Tongue (tissue), 2 donors: ENCODE data around the gene TMEM63A. TPM values are rescaled to one million over a fixed set of nuclear protein-coding genes. Genes with fewer than 3 reads are reported as not detected.
"Not testable (repeated sequence)": the region's sequence is repeated elsewhere in the genome, so short reads cannot be mapped to it uniquely, and the experiment has no call there.

Source experiments
- DNase-seq: peaks from one replicate; pipeline ENCODE4 v3.0.0-alpha.2; 2015
- total RNA-seq: library from RNA; depleted of rRNA; stranded (reverse); fragments of >200 nt; gene quantifications from one replicate; pipeline ENCODE4 v1.2.3, GENCODE V29; 2014

TMEM63A gene
- 39.3 TPM for total RNA-seq

DNA sequence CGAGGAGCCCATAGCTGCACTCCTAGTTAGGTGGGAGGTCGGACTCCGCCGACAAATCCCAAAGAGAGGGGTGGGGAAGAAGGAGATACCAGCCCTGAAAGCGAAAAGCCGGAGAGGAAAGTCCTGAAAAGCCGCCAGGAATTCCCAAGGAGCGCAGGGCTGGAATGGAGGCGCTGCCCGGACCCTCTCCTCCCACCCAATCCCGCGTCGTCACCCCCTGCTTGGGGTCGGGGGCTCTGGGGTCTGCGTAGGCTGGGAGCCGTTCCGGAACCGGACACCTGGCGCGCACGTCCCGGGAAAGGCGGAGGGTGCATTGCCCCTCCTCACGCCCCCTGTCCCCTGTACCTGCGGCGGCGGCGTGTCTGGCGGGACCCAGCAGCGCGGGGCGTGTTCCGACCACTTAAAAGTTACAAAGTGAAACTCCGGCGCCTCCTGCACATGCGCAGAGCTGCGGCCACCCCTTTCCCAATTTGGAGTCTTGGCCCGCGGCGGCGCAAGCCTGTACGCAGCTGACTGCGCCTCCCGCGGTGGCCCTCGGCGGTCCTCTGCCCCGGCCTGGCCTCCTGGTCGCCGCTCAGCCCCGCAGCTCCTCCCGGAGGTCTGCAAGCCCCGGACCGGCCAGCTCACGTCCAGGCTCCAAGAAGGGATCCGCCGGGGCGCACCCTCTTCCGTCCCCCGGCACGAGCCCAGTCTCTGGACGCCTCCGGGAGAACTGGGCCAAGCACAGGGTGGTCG lies at the start of gene TMEM63A:
TSS of gene TMEM63A (minus strand) at position 422 of the 735 bp plus-strand sequence. CDS start 4,800 bp downstream, outside the sequence.
- DNase-seq, result peak; percentile 96

DNA sequence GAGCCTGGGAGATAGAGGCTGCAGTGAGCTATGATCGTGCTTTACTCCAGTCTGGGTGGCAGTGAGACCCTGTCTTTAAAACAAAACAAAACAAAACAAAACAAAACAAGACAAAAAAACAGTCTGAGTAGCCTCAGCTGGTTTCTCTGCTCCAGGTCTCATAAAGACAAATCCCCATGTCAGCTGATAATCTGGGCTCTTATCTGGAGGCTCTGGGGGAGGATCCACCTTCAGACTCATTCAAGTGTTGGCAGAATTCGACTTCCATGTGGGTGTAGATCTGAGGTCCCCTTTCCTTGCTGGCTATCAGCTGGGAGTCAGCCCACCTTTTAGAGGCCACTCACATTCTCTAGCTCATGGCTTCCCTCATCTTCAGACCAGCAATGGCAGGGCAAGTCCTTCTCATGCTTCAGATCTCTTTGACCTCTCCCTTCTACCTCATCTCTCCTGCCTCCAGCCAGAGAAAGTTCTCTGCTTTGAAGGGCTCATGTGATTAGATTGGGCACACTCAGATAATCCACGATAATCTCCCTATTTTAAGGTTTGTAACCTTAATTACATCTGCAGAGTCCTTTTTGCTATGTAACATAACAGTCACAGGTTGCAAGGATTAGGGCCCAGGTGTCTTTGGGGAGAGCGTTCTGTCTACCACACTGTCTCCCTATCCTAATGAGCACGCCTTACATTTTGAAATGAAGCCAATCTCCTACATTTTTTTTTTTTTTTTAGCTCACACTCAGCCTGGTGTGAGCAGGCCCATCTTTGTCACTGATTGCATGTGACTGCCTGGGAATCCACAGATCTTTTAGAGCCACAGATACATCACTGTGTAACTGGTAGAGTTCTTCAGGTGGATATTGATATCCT lies 49.3 kb upstream of the TMEM63A start:
- DNase-seq, result no peak

DNA sequence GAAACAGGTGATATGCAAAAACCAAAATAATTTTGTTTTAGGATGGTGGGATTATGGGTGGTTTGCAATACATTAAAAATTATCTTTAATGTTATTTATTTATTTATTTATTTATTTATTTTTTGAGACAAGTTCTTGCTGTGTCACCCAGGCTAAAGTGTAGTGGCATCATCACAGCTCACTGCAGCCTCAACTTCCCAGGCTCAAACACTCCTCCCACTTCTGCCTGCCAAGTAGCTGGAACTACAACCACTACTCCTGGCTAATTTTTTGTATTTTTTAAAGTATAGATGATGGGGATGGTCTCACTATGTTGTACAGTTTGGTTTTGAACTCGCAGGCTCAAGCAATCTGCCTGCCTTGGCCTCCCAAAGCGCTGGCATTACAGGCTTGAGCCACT lies 48.4 kb upstream of the TMEM63A start:
- no peak for DNase-seq

- DNase-seq, result not testable (repeated sequence)
These were observed 47.3 kb upstream of the TMEM63A start for GRCh38 chr1:225929462-225929861.

- DNase-seq, result no peak
These were observed 46.3 kb upstream of the TMEM63A start for GRCh38 chr1:225928186-225929175.

DNA sequence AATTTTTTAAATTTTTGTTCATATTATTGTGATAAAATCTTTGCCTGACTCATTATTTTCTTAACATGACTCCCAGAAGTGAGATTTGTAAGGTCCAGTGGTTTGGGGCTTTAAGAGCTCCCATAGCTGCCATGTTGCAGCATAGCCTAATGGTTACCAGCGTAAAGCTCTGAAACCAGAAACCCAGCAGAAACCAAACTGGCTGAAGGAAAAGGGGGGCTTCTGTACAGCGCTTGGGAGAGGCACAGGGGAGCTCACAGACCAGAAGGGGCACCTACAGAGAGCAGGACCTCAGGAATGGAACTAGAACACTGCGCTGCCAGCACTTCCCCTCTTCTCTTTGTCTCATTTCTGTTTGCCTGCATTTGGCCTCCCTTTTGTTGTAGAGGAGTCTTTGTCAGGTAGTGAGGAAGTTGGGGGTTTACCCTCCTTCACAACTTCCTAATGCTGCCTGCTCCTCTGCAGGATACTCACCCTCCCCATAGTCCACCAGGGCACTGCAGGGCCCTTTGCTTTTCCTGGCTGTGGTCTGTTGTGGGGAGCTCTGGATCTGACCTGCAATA lies 44.5 kb upstream of the TMEM63A start:
- no peak for DNase-seq

DNA sequence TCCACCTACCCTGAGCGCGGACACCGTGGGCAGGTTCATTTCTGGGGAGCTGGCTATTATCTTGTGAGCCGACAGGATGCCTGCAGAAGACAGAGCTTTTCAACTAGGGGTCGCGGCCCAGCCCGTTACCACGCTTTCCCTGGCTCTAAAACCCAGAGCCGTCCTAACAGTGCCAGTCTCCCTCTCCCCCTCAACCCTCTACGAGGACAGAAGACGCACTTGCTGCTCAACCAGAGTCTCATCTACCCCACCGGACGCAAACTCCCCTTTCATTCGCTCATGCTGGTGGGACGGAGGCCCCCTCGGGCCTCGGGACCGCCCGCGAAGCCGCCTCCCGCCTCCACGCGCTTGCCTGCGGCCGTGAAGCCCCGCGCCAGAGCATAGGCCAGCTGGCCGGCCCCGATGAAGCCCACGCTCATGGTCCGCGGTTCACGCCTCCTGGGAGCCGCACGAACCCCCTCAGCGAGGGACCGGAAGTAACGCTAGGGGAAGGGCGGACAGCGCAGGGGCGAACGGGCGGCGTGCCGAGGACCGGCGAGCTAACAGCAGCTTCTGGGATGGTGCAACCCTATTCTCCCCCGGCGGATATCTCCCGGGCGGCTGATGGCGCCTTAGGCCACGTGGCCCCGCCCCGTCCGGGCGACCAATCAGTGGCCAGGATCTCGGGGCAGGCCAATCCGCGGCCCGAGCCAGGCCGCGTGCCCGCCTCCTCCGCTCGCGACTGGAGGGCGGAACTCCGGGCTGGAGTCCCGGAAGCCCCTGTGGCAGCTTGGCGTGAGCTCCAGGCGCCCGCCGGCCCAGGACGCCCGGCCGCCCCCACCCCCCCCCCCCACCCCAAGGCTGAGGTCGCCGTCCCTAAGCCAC lies 41.7 kb upstream of the TMEM63A start, which contains the start of gene PYCR2:
TSS of gene PYCR2 (minus strand) at position 559 of the 864 bp plus-strand sequence. CDS start at position 419, 140 bp downstream.
- peak; percentile 97 for DNase-seq

DNA sequence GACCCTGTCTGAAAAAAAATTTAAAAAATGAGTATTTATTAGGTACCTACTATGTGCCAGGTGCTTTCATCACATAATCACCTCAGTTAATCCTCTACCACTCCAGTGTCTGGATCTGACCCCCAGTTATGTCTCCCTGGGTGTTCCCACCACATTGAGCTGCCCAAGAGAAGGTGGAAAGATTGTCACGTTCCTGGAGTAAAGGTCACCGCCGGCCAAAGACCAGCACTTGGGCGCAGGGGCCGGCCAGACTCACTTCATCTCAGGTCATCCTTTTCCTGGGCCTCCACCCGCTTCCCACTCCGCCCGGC lies 41.2 kb upstream of the TMEM63A start:
- no peak for DNase-seq

- peak; percentile 45 for DNase-seq
These were observed 39.8 kb upstream of the TMEM63A start for GRCh38 chr1:225921734-225922709.

DNA sequence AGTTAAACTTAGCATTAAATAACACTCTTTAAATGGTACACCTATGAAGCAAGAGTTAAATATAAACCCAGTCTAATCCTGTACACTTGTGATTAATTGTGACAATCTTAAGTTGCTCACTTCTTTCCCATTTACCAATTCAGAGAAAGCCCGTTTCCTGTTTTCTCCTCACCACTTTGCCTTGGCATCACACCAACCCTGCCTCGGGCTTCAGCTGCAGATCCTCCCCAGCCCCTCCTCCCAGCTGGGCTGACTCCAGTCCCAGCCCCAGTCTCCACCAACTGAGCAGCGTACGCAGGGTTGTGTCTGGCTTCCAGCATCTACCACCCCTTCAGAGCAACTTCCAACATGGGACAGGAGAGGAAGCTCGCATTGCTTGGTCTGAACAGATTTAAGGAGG lies 37.7 kb upstream of the TMEM63A start:
- DNase-seq, result peak; percentile 58

- no peak for DNase-seq
These were observed 36.1 kb upstream of the TMEM63A start for GRCh38 chr1:225918280-225918679.

GRCh38 chr1:225917536-225917935 lies 35.4 kb upstream of the TMEM63A start:
- DNase-seq, result no peak

DNA sequence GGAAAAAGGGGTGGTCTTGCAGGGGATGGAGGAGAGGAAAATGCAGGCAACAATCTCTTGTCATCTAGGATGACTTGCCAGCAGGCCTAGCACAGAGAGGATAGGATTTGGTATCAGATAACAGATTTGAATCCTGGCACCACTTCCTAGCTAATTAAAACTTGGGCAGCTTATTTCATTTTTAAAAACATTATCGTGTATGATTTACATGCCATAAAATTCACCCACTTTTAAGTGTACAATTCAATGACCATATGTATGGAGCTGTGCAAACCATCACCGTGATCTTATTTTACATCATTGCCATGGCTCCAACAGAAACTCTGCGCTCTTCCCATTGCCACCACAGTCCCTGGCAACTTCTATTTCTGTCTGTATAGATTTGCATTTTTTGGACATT lies 34.9 kb upstream of the TMEM63A start:
- DNase-seq, result no peak

DNA sequence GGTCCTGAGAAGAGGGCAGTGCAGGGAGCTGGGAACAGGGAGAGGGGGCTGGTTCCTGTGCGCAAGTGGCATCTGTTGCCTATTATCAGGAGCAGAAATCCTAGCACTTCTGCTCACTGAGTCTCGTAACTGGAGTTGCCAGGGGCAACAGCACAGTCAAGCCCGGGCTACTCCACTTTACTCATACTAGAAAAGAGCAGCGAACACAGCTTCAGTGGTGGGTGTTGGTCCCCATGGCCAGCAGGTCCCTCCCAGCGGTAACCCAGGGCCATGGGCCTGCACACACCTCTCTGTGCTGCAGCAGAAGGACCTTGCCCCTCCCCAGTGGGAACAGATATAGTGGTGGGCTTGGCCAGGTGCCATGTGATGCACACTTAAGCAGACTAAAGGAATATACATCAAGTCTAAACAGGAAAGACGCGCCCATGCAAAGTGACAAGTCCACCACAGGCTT lies 33.4 kb upstream of the TMEM63A start:
- DNase-seq, result peak; percentile 27

GRCh38 chr1:225914947-225915346 lies 32.8 kb upstream of the TMEM63A start:
- no peak for DNase-seq

DNA sequence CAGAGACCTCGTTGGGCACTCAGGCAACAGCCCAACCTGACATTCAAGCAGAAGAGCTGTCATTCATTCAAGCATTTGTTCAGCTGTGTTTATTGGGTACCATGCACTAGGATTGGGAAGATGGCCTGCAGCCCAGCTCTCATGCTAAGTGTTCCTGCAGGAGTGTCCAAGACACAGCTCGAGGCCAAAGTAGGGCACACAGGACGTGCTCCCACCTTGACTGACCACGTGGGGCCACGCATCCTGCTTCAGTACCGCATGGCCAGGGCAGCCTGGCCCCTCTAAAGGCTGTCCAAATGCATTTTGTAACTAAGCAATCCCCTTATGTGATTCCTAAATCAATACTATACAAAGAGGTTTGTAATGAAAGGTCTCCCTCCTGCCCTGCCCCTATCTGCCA lies 32.2 kb upstream of the TMEM63A start:
- DNase-seq, result no peak

DNA sequence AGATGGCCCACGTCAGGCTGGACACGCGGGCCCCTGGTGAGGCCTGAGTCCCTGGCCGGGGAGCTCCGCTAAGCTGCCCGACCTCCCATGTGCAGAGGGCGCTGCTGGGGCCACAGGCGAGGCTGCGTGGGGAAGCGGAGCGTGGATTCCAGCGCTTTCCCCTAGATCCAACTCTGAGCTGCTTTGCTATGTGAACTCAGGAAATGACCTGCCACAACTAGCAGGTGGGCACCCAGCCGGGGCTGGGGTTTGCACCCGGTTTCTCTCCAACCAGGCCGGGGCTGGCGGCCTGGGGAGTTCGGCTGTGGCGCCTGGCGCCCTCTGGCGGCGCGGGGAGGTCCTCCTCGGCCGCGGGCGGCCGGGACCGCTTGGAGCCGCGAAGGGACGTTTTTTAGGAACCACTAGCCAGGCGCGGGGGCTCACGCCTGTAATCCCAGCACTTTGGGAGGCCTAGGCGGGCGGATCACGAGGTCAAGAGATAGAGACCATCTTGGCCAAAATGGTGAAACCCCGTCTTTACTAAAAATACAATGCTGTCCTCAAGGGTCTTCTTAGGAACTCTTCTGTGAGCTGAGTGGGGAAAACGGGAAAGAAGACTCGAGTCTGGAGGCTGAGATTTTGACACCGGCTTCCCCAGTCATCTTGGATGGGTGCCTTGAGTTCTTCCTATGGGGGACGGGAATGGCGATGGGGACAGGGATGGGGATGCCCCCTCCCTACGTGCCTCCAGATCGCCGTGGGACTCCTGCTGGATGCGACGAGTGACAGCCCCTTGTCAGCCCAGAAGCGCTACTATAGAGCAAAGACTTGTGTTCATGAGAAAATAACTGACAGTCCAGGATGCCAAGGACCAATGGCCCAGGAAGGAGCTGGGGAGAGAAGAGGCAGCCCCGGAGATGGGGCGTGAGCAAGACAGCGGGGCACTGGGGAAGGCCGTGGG lies 29.3 kb upstream of the TMEM63A start:
- peak; percentile 78 for DNase-seq

DNA sequence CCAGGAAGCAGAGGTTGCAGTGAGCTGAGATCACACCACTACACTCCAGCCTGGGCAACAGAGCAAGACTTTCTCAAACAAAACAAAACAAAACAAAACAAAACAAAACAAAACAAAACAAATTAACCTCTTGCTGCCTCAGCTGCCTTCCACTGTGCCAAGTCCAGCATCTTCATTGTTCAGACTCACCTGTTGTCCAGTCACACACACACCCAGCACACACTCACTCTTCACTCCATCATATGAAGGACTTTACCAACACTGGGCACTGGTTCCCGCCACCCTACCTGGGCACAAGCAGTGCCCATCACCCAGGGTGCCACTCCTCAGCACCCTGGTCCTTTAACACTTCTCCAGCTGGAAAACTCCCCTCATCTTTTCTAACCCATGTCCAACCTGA lies 27.3 kb upstream of the TMEM63A start:
- no peak for DNase-seq
